Measurements from ENCODE around the gene NEK9.

NEK9 gene

DNA sequence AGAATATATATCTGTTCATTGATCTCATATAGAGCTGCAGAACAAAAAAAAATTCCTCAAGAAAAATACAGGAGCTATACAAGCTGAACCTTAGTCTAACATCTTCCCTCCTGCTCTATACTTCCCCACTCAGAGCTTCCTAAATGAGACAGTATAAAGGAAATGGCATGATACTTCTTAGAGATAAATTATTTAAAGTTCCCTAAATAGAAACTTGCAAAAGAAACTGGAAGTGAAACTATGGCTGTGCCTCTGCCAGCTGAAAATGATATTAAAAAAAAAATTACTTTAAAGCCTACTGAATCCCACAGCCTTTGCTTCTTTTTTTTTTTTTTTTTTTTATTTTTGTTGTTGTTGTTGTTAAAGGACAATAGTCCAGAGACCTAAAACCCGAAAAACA is 11.6 kb upstream of the NEK9 start:
- TF ChIP-seq, protein P1, sequence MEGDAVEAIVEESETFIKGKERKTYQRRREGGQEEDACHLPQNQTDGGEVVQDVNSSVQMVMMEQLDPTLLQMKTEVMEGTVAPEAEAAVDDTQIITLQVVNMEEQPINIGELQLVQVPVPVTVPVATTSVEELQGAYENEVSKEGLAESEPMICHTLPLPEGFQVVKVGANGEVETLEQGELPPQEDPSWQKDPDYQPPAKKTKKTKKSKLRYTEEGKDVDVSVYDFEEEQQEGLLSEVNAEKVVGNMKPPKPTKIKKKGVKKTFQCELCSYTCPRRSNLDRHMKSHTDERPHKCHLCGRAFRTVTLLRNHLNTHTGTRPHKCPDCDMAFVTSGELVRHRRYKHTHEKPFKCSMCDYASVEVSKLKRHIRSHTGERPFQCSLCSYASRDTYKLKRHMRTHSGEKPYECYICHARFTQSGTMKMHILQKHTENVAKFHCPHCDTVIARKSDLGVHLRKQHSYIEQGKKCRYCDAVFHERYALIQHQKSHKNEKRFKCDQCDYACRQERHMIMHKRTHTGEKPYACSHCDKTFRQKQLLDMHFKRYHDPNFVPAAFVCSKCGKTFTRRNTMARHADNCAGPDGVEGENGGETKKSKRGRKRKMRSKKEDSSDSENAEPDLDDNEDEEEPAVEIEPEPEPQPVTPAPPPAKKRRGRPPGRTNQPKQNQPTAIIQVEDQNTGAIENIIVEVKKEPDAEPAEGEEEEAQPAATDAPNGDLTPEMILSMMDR (IDR thresholded peaks at IDR 0.05; ENCODE audit: low read depth, low read length), result no peak
- TF ChIP-seq, protein P2, sequence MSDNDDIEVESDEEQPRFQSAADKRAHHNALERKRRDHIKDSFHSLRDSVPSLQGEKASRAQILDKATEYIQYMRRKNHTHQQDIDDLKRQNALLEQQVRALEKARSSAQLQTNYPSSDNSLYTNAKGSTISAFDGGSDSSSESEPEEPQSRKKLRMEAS (IDR thresholded peaks at IDR 0.05; ENCODE audit: low read depth, low read length), result no peak
- no peak for TF ChIP-seq MYC (IDR thresholded peaks at IDR 0.05; ENCODE audit: low read depth, low read length)
- DNase-seq (ENCODE audit: low read depth), result peak; percentile 41
- no peak overlapping the region for H3K4me3 ChIP-seq (ENCODE audit: low read depth, low read length)

DNA sequence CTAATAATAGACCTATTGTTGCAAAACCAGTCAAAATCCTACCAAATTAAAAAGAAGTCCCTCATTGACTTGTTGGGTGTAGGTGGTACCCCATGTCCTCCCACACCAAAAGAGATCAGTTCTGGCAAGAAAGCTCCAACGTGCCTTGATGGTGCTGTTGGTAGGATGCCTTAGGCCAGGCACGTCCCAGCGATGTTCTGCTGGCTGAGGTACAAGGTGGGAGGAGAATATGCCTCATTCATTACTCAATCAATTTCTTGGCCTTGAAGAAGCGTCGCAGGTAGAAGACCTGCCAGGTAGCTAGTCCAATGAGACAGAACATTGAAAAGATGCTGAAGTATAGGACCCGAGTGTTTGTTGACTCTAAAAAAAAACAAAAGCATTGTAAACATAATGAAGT is 7.8 kb upstream of the NEK9 start:
- DNase-seq (ENCODE audit: low read depth), result no peak
- no peak overlapping the region for H3K4me3 ChIP-seq (ENCODE audit: low read depth, low read length)
- no peak for TF ChIP-seq MYC (IDR thresholded peaks at IDR 0.05; ENCODE audit: low read depth, low read length)
- TF ChIP-seq, protein P1 (IDR thresholded peaks at IDR 0.05; ENCODE audit: low read depth, low read length), result no peak
- no peak for TF ChIP-seq POLR2A (IDR thresholded peaks at IDR 0.05; ENCODE audit: extremely low read depth, insufficient read length)
- TF ChIP-seq, protein P2 (IDR thresholded peaks at IDR 0.05; ENCODE audit: low read depth, low read length), result no peak

DNA sequence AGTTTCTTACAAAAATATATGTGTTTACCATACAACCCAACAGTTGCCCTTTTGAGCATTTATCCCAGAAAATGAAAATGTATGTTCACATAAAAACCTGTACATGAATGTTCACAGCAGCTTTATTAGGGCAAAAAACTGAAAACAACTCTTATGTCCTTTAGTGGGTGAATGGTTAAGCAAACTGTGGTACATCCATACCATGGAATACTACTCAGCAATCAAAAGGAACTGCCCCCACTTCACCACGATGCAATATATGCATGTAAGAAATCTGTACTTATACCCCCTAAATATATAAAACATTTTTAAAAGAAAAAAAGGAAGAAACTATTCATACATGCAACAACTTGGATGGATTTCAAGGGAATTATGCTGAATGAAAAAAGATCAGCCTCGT is 6.7 kb upstream of the NEK9 start:
- no peak overlapping the region for H3K4me3 ChIP-seq (ENCODE audit: low read depth, low read length)
- TF ChIP-seq MYC (IDR thresholded peaks at IDR 0.05; ENCODE audit: low read depth, low read length) (no peak), POLR2A (IDR thresholded peaks at IDR 0.05; ENCODE audit: extremely low read depth, insufficient read length) (no peak)
- TF ChIP-seq, protein P1 (IDR thresholded peaks at IDR 0.05; ENCODE audit: low read depth, low read length), result no peak
- TF ChIP-seq, protein P2 (IDR thresholded peaks at IDR 0.05; ENCODE audit: low read depth, low read length), result no peak
- DNase-seq (ENCODE audit: low read depth), result no peak

DNA sequence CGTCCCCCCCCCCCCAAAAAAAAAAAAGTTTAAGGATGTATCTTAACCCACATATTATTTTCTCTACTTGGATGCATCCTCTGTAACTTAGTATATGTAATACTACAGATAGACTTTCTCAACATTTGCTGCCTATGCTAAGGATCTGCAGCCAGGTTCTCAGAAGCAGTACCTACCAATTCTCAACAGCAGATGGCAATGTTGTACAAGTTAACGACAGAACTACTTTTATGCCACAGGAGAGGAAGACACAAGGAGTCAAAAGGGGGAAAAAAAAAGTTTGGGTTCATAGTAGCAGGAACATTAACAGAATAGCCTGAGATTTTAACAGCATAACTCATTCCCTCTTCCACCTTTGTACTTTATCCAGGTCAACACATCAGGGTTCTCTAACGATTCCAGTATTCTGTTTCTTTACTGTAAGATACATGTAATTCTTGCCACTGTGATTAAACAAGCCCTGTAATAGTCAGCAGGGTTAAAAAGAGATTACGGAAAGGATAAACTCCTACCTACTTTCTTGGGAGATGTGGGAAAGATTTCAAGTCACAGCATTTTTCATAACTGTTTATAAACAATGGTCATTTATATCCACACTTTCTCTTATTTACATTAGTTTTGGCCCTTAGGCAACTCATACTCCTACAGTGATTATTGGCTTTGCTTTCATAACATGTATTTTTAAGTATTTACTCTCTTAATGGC is 5.7 kb upstream of the NEK9 start:
- TF ChIP-seq, protein P1 (IDR thresholded peaks at IDR 0.05; ENCODE audit: low read depth, low read length), result peak; percentile 62
- TF ChIP-seq POLR2A (IDR thresholded peaks at IDR 0.05; ENCODE audit: extremely low read depth, insufficient read length), result no peak
- TF ChIP-seq, protein P2 (IDR thresholded peaks at IDR 0.05; ENCODE audit: low read depth, low read length), result peak; percentile 31; the same call in 1 of the 2 replicates
- H3K4me3 ChIP-seq (ENCODE audit: low read depth, low read length), result no peak overlapping the region
- DNase-seq (ENCODE audit: low read depth), result peak; percentile 81

DNA sequence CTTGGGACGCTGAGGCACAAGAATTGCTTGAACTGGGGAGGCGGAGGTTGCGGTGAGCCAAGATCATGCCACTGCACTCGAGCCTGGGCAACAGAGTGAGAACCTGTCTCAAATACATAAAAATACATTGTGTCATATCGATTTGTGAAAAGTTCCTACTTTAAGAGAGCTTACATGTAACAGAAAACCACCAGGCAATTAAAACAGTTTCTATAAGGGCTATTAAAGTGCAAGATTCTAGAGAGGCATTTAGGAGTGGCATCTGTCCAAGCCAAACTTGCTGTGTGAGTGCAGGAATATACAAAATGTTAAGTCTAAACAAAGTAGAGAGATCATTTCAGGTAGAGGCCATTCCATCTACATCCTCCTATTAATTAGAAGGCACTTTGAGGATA is 1.7 kb upstream of the NEK9 start:
- no peak for DNase-seq (ENCODE audit: low read depth)
- no peak overlapping the region for H3K4me3 ChIP-seq (ENCODE audit: low read depth, low read length)
- TF ChIP-seq, protein P1 (IDR thresholded peaks at IDR 0.05; ENCODE audit: low read depth, low read length), result no peak
- TF ChIP-seq, protein P2 (IDR thresholded peaks at IDR 0.05; ENCODE audit: low read depth, low read length), result no peak
- no peak for TF ChIP-seq POLR2A (IDR thresholded peaks at IDR 0.05; ENCODE audit: extremely low read depth, insufficient read length)
- no peak for TF ChIP-seq MYC (IDR thresholded peaks at IDR 0.05; ENCODE audit: low read depth, low read length)

All from NB4 (cell line).